DMS79 (cell line): ENCODE data around the gene PIGR.
A peak's percentile ranks its signal among the peaks of the same experiment; 100 is the strongest.

Source experiments
- DNase-seq: peaks from one replicate; lab custom pipeline; 2025; lab: John Stamatoyannopoulos, UW

PIGR gene

DNA sequence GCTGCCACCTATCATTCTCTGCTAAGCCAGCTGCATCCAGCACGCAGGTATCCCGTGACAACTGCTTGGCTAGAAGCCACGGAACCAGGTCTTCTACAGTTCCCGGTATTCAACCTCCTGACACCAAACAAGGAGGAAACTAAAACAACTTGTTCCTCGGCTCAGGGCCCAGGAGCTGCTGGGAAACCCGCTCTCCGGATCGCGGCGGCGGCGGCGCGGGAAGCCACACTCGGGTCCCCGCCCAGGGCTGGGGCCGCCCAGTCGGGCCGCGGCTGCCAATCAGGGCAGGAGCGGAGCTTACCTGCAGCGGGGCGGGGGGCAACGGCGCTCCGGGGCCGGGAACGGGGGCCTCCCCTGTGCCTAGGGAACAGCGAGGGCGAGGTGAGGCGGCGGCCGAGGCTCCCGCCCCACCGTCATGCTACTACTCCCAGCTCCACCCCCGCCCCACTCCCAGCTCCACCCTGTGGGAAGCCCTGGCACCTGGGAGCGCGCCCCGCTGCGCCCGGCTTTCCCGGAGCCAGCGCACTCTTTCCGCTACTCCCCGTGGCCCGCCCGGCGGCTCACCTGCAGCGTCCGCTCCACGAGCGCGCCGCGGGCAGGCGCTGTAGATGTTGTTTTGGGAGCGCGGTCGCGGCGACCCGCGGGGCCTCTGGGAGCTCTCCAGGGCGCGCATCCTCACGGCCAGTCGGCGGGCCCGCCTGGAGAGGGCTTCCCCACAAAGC, 36.9 kb downstream of the PIGR start:
- DNase-seq: peak; percentile 89

DNA sequence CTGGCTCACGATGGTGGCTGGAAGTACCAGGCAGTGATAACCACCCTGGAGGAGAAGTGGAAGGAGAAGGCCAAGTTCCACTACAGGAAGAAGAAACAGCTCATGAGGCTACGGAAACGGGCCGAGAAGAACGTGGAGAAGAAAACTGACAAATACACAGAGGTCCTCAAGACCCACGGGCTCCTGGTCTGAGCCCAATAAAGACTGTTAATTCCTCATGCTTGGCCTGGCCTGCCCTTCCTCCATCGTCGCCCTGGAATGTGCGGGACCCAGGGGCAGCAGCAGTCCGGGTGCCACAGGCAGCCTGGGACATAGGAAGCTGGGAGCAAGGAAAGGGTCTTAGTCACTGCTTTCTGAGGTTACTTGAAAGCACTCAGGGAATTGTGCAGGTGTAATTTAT, 38.2 kb downstream of the PIGR start:
- DNase-seq: no peak

DNA sequence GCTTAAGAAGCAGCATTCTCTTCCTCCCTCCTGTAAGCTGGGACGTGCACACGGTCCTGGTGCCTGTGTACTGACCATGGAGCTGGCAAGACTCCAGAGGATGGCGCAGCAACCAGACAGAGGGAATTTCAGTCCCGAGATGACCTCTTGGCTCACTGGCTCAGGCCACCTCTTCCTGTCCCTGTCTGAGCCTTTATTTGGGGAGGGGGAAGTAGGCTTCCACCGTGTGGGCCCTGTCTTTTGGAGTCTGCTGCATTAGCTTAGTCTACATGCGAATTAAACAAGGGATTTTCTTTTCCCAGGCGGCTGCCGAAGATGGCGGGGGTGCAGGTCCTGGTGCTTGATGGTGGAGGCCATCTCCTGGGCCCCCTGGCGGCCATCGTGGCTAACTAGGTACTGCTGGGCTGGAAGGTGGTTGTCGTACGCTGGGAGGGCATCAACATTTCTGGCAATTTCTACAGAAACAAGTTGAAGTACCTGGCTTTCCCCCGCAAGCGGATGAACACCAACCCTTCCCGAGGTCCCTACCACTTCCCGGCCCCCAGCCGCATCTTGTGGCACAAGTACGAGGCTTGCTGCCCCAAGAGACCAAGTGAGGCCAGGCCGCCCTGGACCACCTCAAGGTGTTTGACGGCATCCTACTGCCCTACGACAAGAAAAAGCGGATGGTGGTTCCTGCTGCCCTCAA, 38.8 kb downstream of the PIGR start:
- no peak for DNase-seq

DNA sequence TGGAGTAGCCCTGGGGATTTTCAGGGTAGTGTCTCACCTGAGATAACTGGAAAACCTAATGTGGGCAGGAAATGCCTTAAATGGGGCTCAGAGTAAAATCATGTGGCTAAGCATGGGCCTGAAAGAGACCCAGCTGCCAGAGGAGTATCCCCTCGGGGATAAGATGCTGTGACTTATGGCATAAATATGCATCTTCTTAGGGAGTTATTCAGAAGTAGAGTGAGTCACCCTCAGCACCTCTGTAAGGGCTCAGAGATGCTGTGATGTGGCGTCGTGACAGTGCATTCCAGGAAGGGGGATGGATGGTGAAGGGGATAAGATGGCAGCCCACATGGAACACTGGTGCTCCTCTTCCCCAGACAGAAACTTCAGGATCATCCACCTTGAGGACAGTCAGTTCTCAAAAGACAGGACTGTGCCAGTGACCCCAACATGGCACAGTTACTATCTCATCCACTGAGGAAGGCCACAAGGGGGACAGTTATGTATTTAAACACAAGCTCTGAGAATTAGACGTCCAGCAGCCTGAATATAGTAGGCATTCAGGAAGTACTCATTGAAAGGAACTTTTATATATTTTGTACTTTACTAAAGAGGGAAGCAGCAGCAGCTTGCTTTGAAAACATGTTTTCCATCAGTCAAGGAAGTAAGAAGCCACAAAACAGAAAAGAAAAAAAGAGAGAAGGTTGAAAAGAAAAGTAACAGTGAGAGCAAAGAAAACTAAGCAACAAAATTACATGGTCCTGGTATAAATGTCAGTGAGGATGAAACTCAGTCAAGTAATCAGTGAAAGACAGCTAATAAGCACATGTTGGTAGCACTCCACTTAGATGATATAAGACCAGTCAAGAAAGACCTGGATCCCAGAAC, 40.7 kb downstream of the PIGR start:
- no peak for DNase-seq

DNA sequence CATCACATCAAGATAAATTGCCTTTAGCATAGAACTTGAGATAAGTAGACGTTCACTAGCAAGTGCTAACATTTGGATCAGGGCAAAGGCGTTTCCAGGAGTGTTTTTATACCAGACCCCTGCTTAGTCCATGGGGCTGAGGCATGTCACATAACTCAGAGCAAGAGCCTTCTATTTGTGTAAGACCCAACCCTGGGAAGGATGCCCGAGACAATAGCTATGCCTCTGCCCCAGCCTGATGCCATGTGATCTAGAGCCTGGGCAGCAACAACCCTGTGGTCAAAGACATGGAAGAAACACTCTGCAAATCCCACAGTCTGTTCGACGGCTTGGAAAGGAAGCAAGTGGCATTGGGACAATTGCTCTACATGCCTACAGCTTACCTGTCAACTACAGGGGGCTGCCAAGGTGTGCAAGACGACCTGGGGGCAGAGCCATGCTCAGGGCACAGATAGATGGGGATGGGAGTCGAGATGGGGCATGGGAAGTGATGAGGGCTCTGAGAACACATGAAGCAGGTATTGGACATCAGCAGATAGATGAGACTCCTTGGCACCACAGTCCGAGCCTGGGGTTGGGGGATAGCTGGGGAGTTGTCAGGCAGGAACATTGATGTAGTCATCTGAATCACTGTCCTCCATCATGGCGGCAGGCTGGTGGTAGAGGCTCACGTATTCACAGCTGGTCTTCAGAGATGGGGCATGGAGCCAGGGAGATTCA, 41.7 kb downstream of the PIGR start:
- no peak for DNase-seq

DNA sequence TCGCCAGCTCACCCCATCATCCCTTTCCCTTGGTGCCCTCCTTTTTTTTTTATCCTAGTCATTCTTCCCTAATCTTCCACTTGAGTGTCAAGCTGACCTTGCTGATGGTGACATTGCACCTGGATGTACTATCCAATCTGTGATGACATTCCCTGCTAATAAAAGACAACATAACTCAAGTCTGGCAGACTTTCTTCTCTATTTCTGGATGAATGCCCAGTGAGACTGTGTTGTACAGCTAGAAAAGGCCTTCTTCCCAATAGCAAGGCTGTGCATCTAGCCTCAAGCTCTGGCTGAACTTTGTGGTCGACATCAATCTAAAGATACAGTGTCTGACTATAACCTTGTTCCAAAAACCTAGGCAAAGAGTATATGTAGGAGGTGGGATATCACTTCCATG, 42.6 kb downstream of the PIGR start:
- DNase-seq: no peak

DNA sequence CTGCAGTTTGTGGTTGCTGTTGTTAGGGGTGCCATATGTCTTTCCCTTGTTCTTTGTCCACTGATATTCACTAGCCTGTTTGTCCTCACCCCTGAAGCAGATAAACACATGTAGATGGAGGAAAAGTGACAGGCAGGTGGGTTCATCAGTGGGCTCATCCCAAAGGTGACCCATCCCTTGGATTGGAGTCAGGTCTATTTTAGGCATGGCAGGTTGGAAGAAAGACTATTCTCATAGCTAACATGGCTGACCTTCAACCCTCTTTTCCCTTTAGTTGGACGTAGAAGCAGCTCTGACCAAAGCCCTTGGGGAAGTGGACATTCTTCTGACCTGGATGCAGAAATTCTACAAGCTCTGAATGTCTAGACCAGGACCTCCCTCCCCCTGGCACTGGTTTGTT, 43.6 kb downstream of the PIGR start:
- DNase-seq: no peak

DNA sequence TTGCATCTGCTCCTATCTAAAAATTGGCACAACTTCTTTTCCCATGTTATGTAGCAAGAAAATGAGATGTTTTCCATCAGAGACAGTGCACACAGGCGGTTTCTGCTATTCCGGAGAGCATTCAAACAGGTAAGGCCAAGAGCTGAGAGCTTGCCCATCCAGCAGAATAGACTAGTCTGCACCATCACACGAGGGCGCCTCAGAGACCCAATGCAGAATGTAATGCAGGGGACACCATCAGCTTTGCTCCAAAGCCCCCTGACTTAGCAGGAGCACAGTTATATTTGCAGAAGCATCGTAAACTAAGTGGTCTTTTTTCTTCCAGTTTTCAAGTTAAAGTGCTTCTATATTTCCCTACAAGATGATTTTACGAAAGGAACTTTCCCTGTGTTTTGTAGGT, 44.3 kb downstream of the PIGR start:
- DNase-seq: no peak

DNA sequence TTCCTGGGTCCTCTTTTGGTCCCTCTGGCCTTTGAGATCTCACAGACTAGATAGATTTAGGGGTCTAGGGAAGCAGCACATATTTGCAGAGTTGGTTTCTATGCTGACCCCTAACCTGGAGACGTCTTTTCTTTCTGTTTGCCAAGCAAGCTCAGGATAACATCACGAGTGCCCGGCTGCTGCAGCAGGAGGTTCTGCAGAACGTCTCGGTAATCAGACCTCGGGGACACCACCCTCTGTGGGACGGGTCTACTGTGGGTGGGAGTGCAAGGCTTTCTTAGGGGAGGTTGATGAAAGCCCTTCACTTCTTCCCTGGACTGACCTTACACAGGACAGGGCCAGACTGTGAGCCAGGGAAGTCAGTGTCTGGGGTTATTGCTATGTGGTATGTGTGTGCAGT, 46.1 kb downstream of the PIGR start:
- no peak for DNase-seq

DNA sequence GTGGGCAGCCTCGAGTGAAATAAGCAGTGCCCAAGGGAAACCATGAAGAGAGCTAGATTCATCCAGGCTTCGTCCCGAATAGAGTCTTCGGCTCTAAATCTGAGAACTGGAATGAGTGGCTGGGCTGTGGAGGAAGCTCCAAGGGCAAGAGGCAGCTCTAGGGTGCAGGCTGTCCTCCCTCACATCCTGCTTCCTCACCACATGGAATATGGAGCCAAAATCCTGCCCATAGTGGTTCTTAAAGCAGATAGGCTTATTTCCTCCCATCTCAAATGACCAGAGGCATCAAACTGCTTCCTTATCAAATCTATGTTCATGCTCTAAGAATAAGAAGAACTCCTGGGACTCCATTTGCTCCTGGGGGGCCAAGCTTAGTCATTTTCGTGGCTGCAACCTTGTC, 46.5 kb downstream of the PIGR start:
- no peak for DNase-seq

DNA sequence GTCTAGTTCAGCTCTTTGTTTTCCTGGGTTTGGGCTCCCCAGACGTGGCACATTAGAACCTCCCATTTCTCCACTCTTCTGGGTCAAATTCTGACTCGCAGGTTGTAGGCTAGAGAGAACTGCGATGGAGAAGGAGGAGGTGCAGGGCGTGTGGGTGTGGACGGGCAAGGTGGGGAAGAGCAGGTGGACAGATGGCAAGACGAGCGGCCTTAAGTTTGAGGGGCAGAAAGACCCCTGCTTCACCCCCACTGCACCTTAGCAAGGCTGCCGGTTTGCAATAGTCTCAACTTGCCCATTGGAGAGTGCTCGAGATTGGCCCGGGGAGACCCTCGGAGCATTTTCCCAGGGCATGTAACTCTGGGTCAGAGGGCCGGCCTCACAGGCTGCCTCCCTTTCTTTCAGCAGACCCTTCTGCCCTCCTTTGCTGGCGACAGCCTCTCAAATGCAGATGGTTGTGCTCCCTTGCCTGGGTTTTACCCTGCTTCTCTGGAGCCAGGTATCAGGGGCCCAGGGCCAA, 47.3 kb downstream of the PIGR start:
- no peak for DNase-seq

DNA sequence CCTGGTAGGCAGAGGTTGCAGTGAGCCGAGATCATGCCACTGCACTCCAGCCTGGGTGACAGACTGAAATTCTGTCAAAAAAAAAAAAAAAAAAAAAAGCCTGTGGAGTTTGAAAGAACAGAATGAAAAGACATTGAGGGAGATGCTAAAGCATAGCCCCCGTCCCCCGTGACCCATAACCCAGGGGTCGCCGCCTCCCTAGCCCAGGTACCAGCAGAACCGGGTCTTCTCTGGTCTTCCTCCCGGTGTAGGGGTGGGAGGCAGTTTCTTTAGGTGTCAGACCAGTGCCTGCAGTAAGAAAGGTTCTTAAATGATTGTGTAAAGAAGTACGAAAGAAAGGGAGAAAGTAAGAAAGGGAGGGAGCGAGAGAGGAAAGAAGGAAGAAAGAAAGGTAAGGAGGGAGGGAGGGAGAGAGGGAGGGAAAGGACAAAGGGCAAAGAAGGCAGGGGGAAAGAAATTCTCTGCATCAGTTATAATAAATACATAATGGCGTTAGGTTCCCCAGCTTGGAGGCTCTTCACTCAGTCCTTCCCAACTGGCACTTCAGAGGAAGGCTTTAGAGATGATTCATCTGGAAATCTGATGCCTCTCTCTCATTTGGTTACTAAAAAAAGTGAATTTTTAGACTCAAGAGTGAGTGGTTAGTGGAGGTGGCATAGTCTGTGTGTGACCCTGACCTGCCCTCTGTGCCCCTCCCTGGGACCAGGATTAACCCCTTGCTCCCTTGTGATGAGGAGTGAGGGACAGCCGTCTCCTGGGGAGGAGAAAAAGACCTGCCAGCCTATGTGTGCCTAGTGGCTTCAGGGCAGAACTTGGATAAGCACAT, 48.0 kb downstream of the PIGR start:
- peak; percentile 28 for DNase-seq

DNA sequence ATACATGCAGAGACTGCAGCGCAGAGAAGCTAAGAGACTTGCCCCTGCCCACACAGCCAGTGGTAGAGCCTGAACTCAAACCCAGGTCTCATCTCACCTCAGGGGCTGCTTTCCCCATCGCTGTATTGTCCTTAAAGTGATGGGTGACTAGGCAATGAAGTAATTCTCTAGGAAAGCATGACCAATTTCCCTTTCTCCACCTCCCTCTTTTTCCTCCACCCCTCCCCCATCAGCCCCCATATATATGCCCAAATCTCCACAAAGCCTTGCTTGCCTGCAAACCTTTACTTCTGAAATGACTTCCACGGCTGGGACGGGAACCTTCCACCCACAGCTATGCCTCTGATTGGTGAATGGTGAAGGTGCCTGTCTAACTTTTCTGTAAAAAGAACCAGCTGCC, 49.1 kb downstream of the PIGR start, which contains the start of gene IL24:
IL24 (plus strand) TSS at position 269 of the 400 bp plus-strand sequence. CDS start 390 bp downstream, outside the sequence.
- DNase-seq: no peak

DNA sequence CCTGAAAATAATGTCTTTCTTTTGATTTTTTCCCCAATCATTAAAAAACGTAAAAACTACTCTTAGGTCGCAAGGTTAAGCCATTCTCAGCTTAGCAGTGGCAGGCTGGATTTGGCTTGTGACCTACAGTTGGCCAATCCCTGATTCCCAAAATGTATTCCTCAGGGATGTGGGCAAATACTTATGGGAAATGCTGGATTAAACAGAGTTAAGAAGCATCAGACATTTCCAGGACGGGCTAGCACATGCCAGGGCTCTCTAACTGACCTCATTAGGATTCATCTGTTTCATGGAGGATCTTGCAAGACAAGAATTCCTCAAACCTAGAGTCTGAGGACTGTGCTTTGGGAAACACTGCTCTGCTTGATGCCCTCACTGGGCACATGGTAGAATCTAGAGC, 50.0 kb downstream of the PIGR start:
- no peak for DNase-seq

DNA sequence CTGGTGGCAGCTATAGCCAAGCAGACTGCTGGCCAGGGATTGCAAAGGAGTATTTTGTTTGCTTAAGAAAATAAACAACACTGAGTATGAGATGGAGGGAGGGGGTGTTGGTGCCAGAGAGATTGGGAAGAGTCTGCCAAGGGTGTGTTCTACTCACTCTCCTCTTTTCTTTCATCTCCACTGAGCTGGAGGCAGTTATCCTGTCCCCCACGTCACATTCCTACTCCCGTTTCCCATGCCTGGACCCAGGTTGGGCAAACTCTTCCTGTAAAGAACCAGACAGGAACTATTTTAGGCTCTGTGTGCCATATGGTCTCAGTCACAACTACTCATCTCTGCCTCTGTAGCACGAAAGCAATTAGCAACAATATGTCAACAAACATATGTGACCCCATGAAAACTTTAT, 50.4 kb downstream of the PIGR start:
- DNase-seq: no peak

DNA sequence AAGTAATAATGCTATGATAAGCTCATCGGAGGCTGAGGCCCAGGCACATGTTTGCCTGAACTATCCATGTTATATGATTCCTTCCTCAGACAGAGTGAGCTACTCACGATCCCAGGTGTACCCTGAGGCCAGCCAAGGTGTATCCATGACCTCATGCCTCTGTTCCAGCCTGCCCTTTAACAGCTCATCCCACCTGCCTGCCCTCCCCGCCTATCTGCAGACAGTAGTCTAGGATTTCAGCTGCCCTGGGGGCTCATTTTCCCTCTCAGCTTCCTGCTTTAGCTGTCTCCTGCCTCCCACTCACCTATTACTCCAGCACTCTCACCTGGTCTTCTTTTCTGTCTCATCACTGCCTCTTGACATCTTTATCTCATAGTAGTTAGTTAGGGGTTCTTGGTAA, 50.9 kb downstream of the PIGR start:
- DNase-seq: peak; percentile 74

DNA sequence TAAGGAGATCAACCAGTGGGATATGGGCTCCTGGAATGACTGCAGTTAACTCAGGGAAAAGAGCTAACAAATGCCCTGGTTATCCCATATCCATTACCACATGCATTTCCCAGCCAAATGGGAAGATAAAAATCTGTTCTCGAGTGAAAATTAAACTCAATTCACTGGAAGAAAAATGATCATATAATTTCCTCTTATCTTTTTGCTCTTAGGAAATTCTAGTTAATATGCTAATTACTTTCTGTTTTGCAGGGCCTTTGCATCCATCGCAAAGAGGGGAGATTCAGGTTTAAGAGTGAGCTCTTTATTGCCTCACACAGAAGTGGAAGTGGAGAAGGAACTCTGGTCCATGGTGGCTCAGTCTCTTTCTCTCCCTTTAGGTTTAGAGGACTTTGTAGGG, 52.9 kb downstream of the PIGR start:
- no peak for DNase-seq

DNA sequence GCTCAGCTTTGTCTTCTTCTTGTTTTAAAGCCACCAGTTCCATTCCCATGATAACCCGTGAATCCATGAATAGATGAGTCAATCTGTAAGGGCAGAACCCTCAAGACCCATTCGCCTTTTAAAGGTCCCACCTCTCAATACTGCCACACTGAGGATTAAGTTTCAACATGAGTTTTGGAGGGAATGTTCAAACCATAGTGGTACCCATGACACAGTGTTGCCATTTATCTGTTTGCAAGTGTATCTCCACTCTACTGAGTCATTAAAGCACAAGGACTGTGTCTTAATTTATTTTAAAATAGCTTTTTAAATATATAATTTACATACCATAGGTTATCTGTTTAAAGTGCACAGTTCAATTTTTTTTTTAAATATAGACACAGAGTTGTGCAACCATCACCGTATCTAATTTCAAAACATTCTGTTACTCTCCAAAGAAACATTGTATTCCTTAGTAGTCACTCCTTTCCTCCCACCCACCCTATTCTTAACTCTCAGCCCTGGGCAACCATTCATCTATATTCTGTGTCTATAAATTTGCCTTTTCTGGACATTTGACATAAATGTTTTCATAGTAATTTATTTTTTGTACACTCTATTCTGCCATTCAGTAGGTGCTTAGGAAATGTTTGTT, 53.8 kb downstream of the PIGR start:
- DNase-seq: no peak

DNA sequence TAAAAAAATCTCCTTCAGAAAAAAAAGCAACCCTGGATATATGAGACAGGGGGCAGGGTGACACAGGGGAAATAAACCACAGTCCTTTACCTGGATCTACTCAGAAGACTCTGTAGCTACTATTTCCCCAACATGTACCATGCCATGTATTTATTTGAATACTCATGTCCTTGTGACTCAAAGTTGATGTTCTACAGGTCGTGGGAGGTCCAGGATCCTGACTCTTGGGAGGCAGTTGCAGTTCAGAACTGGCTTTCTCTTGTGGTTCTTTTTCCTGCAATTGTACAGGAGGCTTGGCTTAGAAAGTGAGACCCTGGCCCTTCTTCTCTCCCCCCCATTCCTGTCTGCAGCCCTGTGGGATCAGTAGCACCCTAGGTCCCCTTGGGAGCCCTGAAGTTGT, 54.9 kb downstream of the PIGR start:
- no peak for DNase-seq
